ENCODE results near the gene FN1. TPM values are rescaled to one million over a fixed set of nuclear protein-coding genes. Genes with fewer than 3 reads are reported as not detected.
A peak's percentile ranks its signal among the peaks of the same experiment; 100 is the strongest.
"Not testable (repeated sequence)": the region's sequence is repeated elsewhere in the genome, so short reads cannot be mapped to it uniquely, and the experiment has no call there.

Gene FN1
- polyA plus RNA-seq, 10 donors: 435 to 966 (median 608) TPM

- no peak for DNase-seq
These were observed 67.4 kb downstream of the FN1 start for GRCh38 chr2:215368493-215368809.

- no peak for DNase-seq
These were observed 68.0 kb downstream of the FN1 start for GRCh38 chr2:215367662-215368492.

GRCh38 chr2:215366440-215367032 is 69.3 kb downstream of the FN1 start:
- DNase-seq: no peak

- no peak for DNase-seq
These were observed 70.6 kb downstream of the FN1 start for GRCh38 chr2:215365184-215365658.

GRCh38 chr2:215364157-215365155 is 71.4 kb downstream of the FN1 start:
- no peak for DNase-seq

GRCh38 chr2:215363461-215364156 is 72.3 kb downstream of the FN1 start:
- DNase-seq: no peak

- DNase-seq: no peak
These were observed 72.8 kb downstream of the FN1 start for GRCh38 chr2:215363039-215363438.

GRCh38 chr2:215362562-215362904 is 73.3 kb downstream of the FN1 start:
- no peak for DNase-seq

GRCh38 chr2:215361876-215362561 is 73.8 kb downstream of the FN1 start:
- no peak for DNase-seq

GRCh38 chr2:215361211-215361875 is 74.5 kb downstream of the FN1 start:
- DNase-seq: no peak

GRCh38 chr2:215360596-215360995 is 75.3 kb downstream of the FN1 start:
- DNase-seq: no peak

GRCh38 chr2:215360059-215360458 is 75.8 kb downstream of the FN1 start:
- DNase-seq: not testable (repeated sequence)

GRCh38 chr2:215359576-215359922 is 76.3 kb downstream of the FN1 start:
- DNase-seq: no peak

GRCh38 chr2:215358891-215359575 is 76.8 kb downstream of the FN1 start:
- no peak for DNase-seq

- DNase-seq: no peak
These were observed 77.5 kb downstream of the FN1 start for GRCh38 chr2:215358312-215358845.

- DNase-seq: no peak
These were observed 78.2 kb downstream of the FN1 start for GRCh38 chr2:215357660-215358059.

- peak in 1 of 3 donors; percentile 37 for DNase-seq
These were observed 78.9 kb downstream of the FN1 start for GRCh38 chr2:215356948-215357461.

GRCh38 chr2:215356334-215356947 is 79.4 kb downstream of the FN1 start:
- no peak for DNase-seq

- DNase-seq: no peak
These were observed 80.1 kb downstream of the FN1 start for GRCh38 chr2:215355801-215356200.
